Caco-2 (cell line): ENCODE measurements around the gene XIRP1. TPM values are rescaled to one million over a fixed set of nuclear protein-coding genes. Genes with fewer than 3 reads are reported as not detected.

ENCODE experiments used
- BruUV-seq: library from RNA; stranded (reverse); fragments of 400-500 nt; replicated peaks from 2 replicates; lab custom pipeline; 2021; lab: Mats Ljungman, UMichigan
- CTCF ChIA-PET: fragments of 300-600 bp; sonication (Branson Sonifier 250); formaldehyde crosslinking; loops from one replicate; lab custom pipeline; 2022; ENCODE audit warnings: antibody characterized with exemption; lab: Charles Lee
- POLR2A ChIA-PET: fragments of 300-600 bp; sonication (Branson Sonifier 250); formaldehyde crosslinking; loops from one replicate; lab custom pipeline; 2022; ENCODE audit warnings: antibody characterized with exemption; lab: Charles Lee
- DNase-seq, 2 experiments: peaks; one replicate each; pipeline versions ENCODE4 v3.0.0 to v3.0.0-alpha.2; 2020 to 2022
- H3K27me3 ChIP-seq: replicated peaks from 2 replicates; pipeline ENCODE4 v1.6.0; 2011; ENCODE audit warnings: low read length; ENCODE audit not compliant: control insufficient read depth, insufficient read depth
- H3K36me3 ChIP-seq: 2 replicates; pipeline ENCODE4 v1.5.1; 2011; ENCODE audit warnings: low read length; ENCODE audit not compliant: control insufficient read depth, insufficient read depth
- H3K4me1 ChIP-seq: fragments of 250-450 bp; sonication (Bioruptor Pico); 2 replicates; pipeline ENCODE4 v1.5.1; 2020; ENCODE audit warnings: mild to moderate bottlenecking
- H3K4me3 ChIP-seq: 2 replicates; pipeline ENCODE4 v1.5.1; 2011; ENCODE audit warnings: low read depth, mild to moderate bottlenecking, control low read depth, low read length
- H3K9me3 ChIP-seq: fragments of 250-450 bp; sonication (Bioruptor Pico); 2 replicates; pipeline ENCODE4 v1.5.1; 2020; ENCODE audit warnings: mild to moderate bottlenecking, moderate library complexity
- H3K27ac Mint-ChIP-seq: one replicate; pipeline ENCODE4 v1.8.0; 2022; ENCODE audit warnings: mixed read lengths; ENCODE audit not compliant: unreplicated experiment
- H3K27me3 Mint-ChIP-seq: one replicate; pipeline ENCODE4 v1.8.0; 2022; ENCODE audit warnings: mixed read lengths; ENCODE audit not compliant: insufficient read depth, unreplicated experiment
- H3K36me3 Mint-ChIP-seq: one replicate; pipeline ENCODE4 v1.8.0; 2022; ENCODE audit warnings: mild to moderate bottlenecking, mixed read lengths; ENCODE audit not compliant: insufficient read depth, unreplicated experiment
- H3K4me1 Mint-ChIP-seq: one replicate; pipeline ENCODE4 v1.8.0; 2022; ENCODE audit warnings: low read depth, mixed read lengths; ENCODE audit not compliant: unreplicated experiment
- H3K4me3 Mint-ChIP-seq: one replicate; pipeline ENCODE4 v1.8.0; 2022; ENCODE audit warnings: mild to moderate bottlenecking, moderate library complexity, mixed read lengths; ENCODE audit not compliant: unreplicated experiment
- H3K9me3 Mint-ChIP-seq: one replicate; pipeline ENCODE4 v1.8.0; 2022; ENCODE audit warnings: mixed read lengths; ENCODE audit not compliant: unreplicated experiment
- CTCF ChIP-seq, 2 experiments: fragments of 200-600 bp in 1 of 2; IDR thresholded peaks; 1 replicate in 1 of 2; 2 replicates in 1 of 2; pipeline versions ENCODE4 v1.5.1 to v1.8.0; 2011 to 2022; ENCODE audit warnings: antibody characterized with exemption in 1 of 2, control low read depth in 1 of 2, inconsistent platforms in 1 of 2, low read depth in 1 of 2, low read length in 1 of 2, mild to moderate bottlenecking in 1 of 2, moderate library complexity in 1 of 2; ENCODE audit not compliant: insufficient read depth in 1 of 2, severe bottlenecking in 1 of 2, unreplicated experiment in 1 of 2
- intact Hi-C: fragments of 100-400 bp; cut with micrococcal nuclease; formaldehyde crosslinking; loops from one replicate; pipeline ENCODE4 v1.10.0; 2022; ENCODE audit not compliant: unreplicated experiment
- total RNA-seq: library from RNA; stranded (reverse); gene quantifications from 2 replicates; pipeline ENCODE4 v1.2.3, GENCODE V29; 2022

The XIRP1 gene
- total RNA-seq, 1 experiment from 2014 or later = not detected

GRCh38 chr3:39203402-39203801, 11.0 kb upstream of the XIRP1 start:
- Mint-ChIP-seq H3K9me3 (no peaks in the 10 kb centered on the region), H3K36me3 (no peaks in the 10 kb centered on the region), H3K27ac (no peak overlapping the region), H3K4me3 (no peak overlapping the region), H3K4me1 (peaks cover 6% of the 10 kb centered on the region), H3K27me3 (peaks cover 18% of the 10 kb centered on the region)
- H3K4me1 ChIP-seq = 0 out of 2 replicates have a peak, but pooled peaks cover 3% of the 10 kb centered on the region
- ChIA-PET POLR2A (no interaction called here), CTCF (interaction anchor here (1.7 to 1.8 kb wide), 2 partner anchors 12 to 85 kb away, joined by 5 read pairs; no protein-coding TSS in a partner anchor)
- H3K9me3 ChIP-seq = no peaks in the 10 kb centered on the region
- no peaks in the 10 kb centered on the region for H3K36me3 ChIP-seq
- no TSS peak for BruUV-seq
- no peak overlapping the region for H3K4me3 ChIP-seq
- intact Hi-C loops = no loop called here
- H3K27me3 ChIP-seq = no peaks in the 10 kb centered on the region; the same call in 1 of the 2 replicates
- TF ChIP-seq CTCF (IDR thresholded peaks at IDR 0.05; ENCODE audit: insufficient read depth in 1 of 2, low read depth in 1 of 2, low read length in 1 of 2, severe bottlenecking in 1 of 2, unreplicated experiment in 1 of 2) = no peak
- DNase-seq = no peak

GRCh38 chr3:39202094-39202493, 9.7 kb upstream of the XIRP1 start:
- H3K36me3 ChIP-seq = no peaks in the 10 kb centered on the region
- H3K4me3 ChIP-seq = no peak overlapping the region
- Mint-ChIP-seq H3K9me3 (no peaks in the 10 kb centered on the region), H3K36me3 (no peaks in the 10 kb centered on the region), H3K27ac (no peak overlapping the region), H3K4me3 (no peak overlapping the region), H3K4me1 (peaks cover 3% of the 10 kb centered on the region), H3K27me3 (peaks cover 18% of the 10 kb centered on the region)
- H3K4me1 ChIP-seq = no peaks in the 10 kb centered on the region
- no TSS peak for BruUV-seq
- TF ChIP-seq CTCF (IDR thresholded peaks at IDR 0.05; ENCODE audit: insufficient read depth in 1 of 2, low read depth in 1 of 2, low read length in 1 of 2, severe bottlenecking in 1 of 2, unreplicated experiment in 1 of 2) = no peak
- no peaks in the 10 kb centered on the region for H3K9me3 ChIP-seq
- no peak for DNase-seq
- POLR2A ChIA-PET = no interaction called here
- H3K27me3 ChIP-seq = no peaks in the 10 kb centered on the region; the same call in 1 of the 2 replicates
- intact Hi-C loops = no loop called here
- CTCF ChIA-PET = interaction anchor here (1.7 to 1.8 kb wide), 2 partner anchors 11 to 86 kb away, joined by 5 read pairs; no protein-coding TSS in a partner anchor

- DNase-seq = no peak
- no peak for TF ChIP-seq CTCF (IDR thresholded peaks at IDR 0.05; ENCODE audit: insufficient read depth in 1 of 2, low read depth in 1 of 2, low read length in 1 of 2, severe bottlenecking in 1 of 2, unreplicated experiment in 1 of 2)
- Mint-ChIP-seq H3K4me3 (no peak overlapping the region), H3K27me3 (peaks cover 9% of the 10 kb centered on the region), H3K9me3 (no peaks in the 10 kb centered on the region), H3K36me3 (no peaks in the 10 kb centered on the region), H3K27ac (no peak overlapping the region), H3K4me1 (peaks cover 12% of the 10 kb centered on the region)
- intact Hi-C loops = no loop called here
- H3K36me3 ChIP-seq = no peaks in the 10 kb centered on the region
- BruUV-seq = no TSS peak
- ChIA-PET CTCF (interaction anchor here (0.7 to 2.8 kb wide), 4 partner anchors 91 to 181 kb away, joined by 3 to 15 read pairs (median 4); no protein-coding TSS in a partner anchor), POLR2A (no interaction called here)
- peaks cover 3% of the 10 kb centered on the region; the same call in 1 of the 2 replicates for H3K4me1 ChIP-seq
- H3K9me3 ChIP-seq = no peaks in the 10 kb centered on the region
- H3K4me3 ChIP-seq = no peak overlapping the region
- H3K27me3 ChIP-seq = no peaks in the 10 kb centered on the region
Observed at GRCh38 chr3:39196671-39197356, 4.4 kb upstream of the XIRP1 start.
